ENCODE measurements around the gene SYNDIG1L.
"Not testable (repeated sequence)": the region's sequence is repeated elsewhere in the genome, so short reads cannot be mapped to it uniquely, and the experiment has no call there.

Gene SYNDIG1L

GRCh38 chr14:74401504-74402241 lies 24.3 kb downstream of the SYNDIG1L start:
- no peak for DNase-seq

- no peak for DNase-seq
Measured at GRCh38 chr14:74400919-74401503, 25.0 kb downstream of the SYNDIG1L start.

- no peak for DNase-seq
Measured at GRCh38 chr14:74400031-74400685, 25.9 kb downstream of the SYNDIG1L start.

GRCh38 chr14:74395094-74395493 lies 30.9 kb downstream of the SYNDIG1L start:
- DNase-seq: no peak

GRCh38 chr14:74394549-74394948 lies 31.5 kb downstream of the SYNDIG1L start:
- no peak for DNase-seq

GRCh38 chr14:74392616-74393570 lies 33.1 kb downstream of the SYNDIG1L start:
- no peak for DNase-seq

- no peak for DNase-seq
Measured at GRCh38 chr14:74391479-74391878, 34.5 kb downstream of the SYNDIG1L start.

GRCh38 chr14:74390505-74390904 lies 35.5 kb downstream of the SYNDIG1L start:
- DNase-seq: not testable (repeated sequence)

- no peak for DNase-seq
Measured at GRCh38 chr14:74389980-74390379, 36.0 kb downstream of the SYNDIG1L start.

- DNase-seq: no peak
Measured at GRCh38 chr14:74382231-74382630, 43.8 kb downstream of the SYNDIG1L start.

GRCh38 chr14:74381571-74381970 lies 44.4 kb downstream of the SYNDIG1L start:
- not testable (repeated sequence) for DNase-seq

- DNase-seq: no peak
Measured at GRCh38 chr14:74380845-74381244, 45.2 kb downstream of the SYNDIG1L start.

- no peak for DNase-seq
Measured at GRCh38 chr14:74380172-74380571, 45.8 kb downstream of the SYNDIG1L start.

GRCh38 chr14:74377976-74378690 lies 47.9 kb downstream of the SYNDIG1L start:
- no peak for DNase-seq

GRCh38 chr14:74368441-74368840 lies 57.6 kb downstream of the SYNDIG1L start:
- no peak for DNase-seq

GRCh38 chr14:74368026-74368425 lies 58.0 kb downstream of the SYNDIG1L start:
- no peak for DNase-seq

- DNase-seq: no peak
Measured at GRCh38 chr14:74364271-74364880, 61.6 kb downstream of the SYNDIG1L start.

GRCh38 chr14:74362361-74362915 lies 63.6 kb downstream of the SYNDIG1L start:
- DNase-seq: peak; percentile 68

- no peak for DNase-seq
Measured at GRCh38 chr14:74360163-74360562, 65.8 kb downstream of the SYNDIG1L start.

GRCh38 chr14:74358176-74358829 lies 67.7 kb downstream of the SYNDIG1L start:
- no peak for DNase-seq

- no peak for DNase-seq
Measured at GRCh38 chr14:74357585-74357984, 68.4 kb downstream of the SYNDIG1L start.
